GM12878 (cell line): ENCODE data around the gene PLA2G2C. TPM values are rescaled to one million over a fixed set of nuclear protein-coding genes. Genes with fewer than 3 reads are reported as not detected.

Experiments used
- ATAC-seq: fragments of 200-7000 bp; cut with Tn5 transposase; 3 replicates; pipeline ENCODE4 v1.9.1; 2020; ENCODE audit warnings: mild to moderate bottlenecking, moderate library complexity
- BruUV-seq: library from RNA; stranded (reverse); fragments of 400-500 nt; replicated peaks from 2 replicates; lab custom pipeline; 2021; lab: Mats Ljungman, UMichigan
- CTCF ChIA-PET: fragments of 300-600 bp; sonication (Branson Sonifier 250); formaldehyde crosslinking; extraction: SDS; loops from one replicate; lab custom pipeline; 2021; ENCODE audit warnings: inconsistent platforms; lab: Yijun Ruan, JAX
- POLR2A ChIA-PET: fragments of 350-600 bp; formaldehyde crosslinking; extraction: SDS; loops from one replicate; lab custom pipeline; 2021; ENCODE audit warnings: inconsistent platforms; lab: Charles Lee
- RAD21 ChIA-PET: fragments of 300-600 bp; sonication (Branson Sonifier 250); formaldehyde crosslinking; loops from one replicate; lab custom pipeline; 2023; ENCODE audit warnings: antibody characterized with exemption; ENCODE audit not compliant: unreplicated experiment; lab: Charles Lee
- SMC1A ChIA-PET: fragments of 300-600 bp; sonication (Branson Sonifier 250); formaldehyde crosslinking; loops from one replicate; lab custom pipeline; 2023; ENCODE audit not compliant: unreplicated experiment, uncharacterized antibody; lab: Charles Lee
- DNase-seq: peaks from one replicate; pipeline ENCODE4 v3.0.0-alpha.2; 2011; ENCODE audit warnings: low read depth, low spot score
- FAIRE-seq: peaks from 3 replicates; lab custom pipeline; 2011; peaks lifted over from hg19 to GRCh38; lab: Jason Lieb, UNC
- H2AFZ ChIP-seq: 2 replicates; pipeline ENCODE4 v1.6.0; 2011; ENCODE audit warnings: low read depth, low read length, control low read depth; ENCODE audit not compliant: control insufficient read depth
- H3K27ac ChIP-seq: 2 replicates; pipeline ENCODE4 v1.5.1; 2011; ENCODE audit warnings: control low read depth; ENCODE audit not compliant: control insufficient read depth, insufficient read depth
- H3K27me3 ChIP-seq, 2 experiments: replicated peaks in 1 of 2; 2 replicates each; pipeline versions ENCODE4 v1.6.0 to v1.6.1; 2011; ENCODE audit warnings: low read length in 1 of 2; ENCODE audit not compliant: control insufficient read depth in 2 of 2, insufficient read depth in 2 of 2
- H3K36me3 ChIP-seq, 2 experiments: 2 replicates each; pipeline ENCODE4 v1.5.1; 2011; ENCODE audit warnings: low read length in 1 of 2; ENCODE audit not compliant: control insufficient read depth in 2 of 2, insufficient read depth in 2 of 2
- H3K4me1 ChIP-seq: 2 replicates; pipeline ENCODE4 v1.6.1; 2011; ENCODE audit warnings: mild to moderate bottlenecking, low read length, moderate library complexity, mixed read lengths; ENCODE audit not compliant: control insufficient read depth, insufficient read depth
- H3K4me2 ChIP-seq: 2 replicates; pipeline ENCODE4 v1.6.0; 2011; ENCODE audit warnings: control low read depth; ENCODE audit not compliant: control insufficient read depth, insufficient read depth
- H3K4me3 ChIP-seq: fragments of 200-600 bp; sonication (generic); 2 replicates; pipeline ENCODE4 v1.5.1; 2016
- H3K79me2 ChIP-seq: 2 replicates; pipeline ENCODE4 v1.6.0; 2011; ENCODE audit warnings: low read length; ENCODE audit not compliant: control insufficient read depth, insufficient read depth
- H3K9ac ChIP-seq: 2 replicates; pipeline ENCODE4 v1.8.0; 2011; ENCODE audit warnings: low read length, control low read depth, mixed read lengths; ENCODE audit not compliant: control insufficient read depth, insufficient read depth
- H3K9me3 ChIP-seq: replicated peaks from 3 replicates; pipeline ENCODE4 v1.5.1; 2011; ENCODE audit warnings: mild to moderate bottlenecking, low read length; ENCODE audit not compliant: control insufficient read depth, insufficient read depth
- H4K20me1 ChIP-seq: 2 replicates; pipeline ENCODE4 v1.6.0; 2011; ENCODE audit not compliant: control insufficient read depth, insufficient read depth
- ASH2L ChIP-seq: fragments of 300-600, 200-600 bp; sonication (generic); IDR thresholded peaks from 2 replicates; pipeline ENCODE4 v1.6.1; 2017; ENCODE audit warnings: low read depth, mild to moderate bottlenecking, borderline replicate concordance
- BCL3 ChIP-seq: IDR thresholded peaks from 2 replicates; pipeline ENCODE4 v1.6.1; 2011; ENCODE audit warnings: borderline replicate concordance, low read depth, mild to moderate bottlenecking, moderate library complexity, low read length; ENCODE audit not compliant: insufficient read depth, poor library complexity, severe bottlenecking
- EZH2 ChIP-seq: IDR thresholded peaks from 2 replicates; pipeline ENCODE4 v1.6.1; 2012; ENCODE audit warnings: low read depth, mild to moderate bottlenecking, control low read depth, inconsistent platforms, low read length, borderline replicate concordance; ENCODE audit not compliant: control insufficient read depth
- MAX ChIP-seq: IDR thresholded peaks from 2 replicates; pipeline ENCODE4 v1.6.1; 2012; ENCODE audit warnings: low read depth, low read length, improper control_type of control experiment
- NR2F1 ChIP-seq: fragments of 450-650 bp; conservative IDR thresholded peaks from 2 replicates; pipeline ENCODE4 v1.6.1; 2017; ENCODE audit warnings: mild to moderate bottlenecking
- RELA ChIP-seq: fragments of 450-650 bp; IDR thresholded peaks from 2 replicates; pipeline ENCODE4 v1.8.0; 2014; ENCODE audit warnings: borderline replicate concordance; ENCODE audit not compliant: partially characterized antibody
- SIN3A ChIP-seq: IDR thresholded peaks from 2 replicates; pipeline ENCODE4 v1.6.1; 2012; ENCODE audit warnings: low read depth, low read length, improper control_type of control experiment
- SUZ12 ChIP-seq: fragments of 200-600 bp; sonication (generic); IDR thresholded peaks from one replicate; pipeline ENCODE4 v1.6.1; 2018; ENCODE audit warnings: antibody characterized with exemption, mild to moderate bottlenecking; ENCODE audit not compliant: unreplicated experiment
- WGBS: methylation state at CpG from one replicate; pipeline ENCODE4 v1.1.6; 2016; ENCODE audit warnings: low lambda C conversion rate; ENCODE audit not compliant: insufficient replicate concordance, insufficient coverage; ENCODE audit errors: missing lambda C conversion rate; 5-methylcytosine and 5-hydroxymethylcytosine counted together
- in situ Hi-C: fragments of 300-500 bp; cut with MboI; formaldehyde crosslinking; loops from 9 replicates; pipeline ENCODE4 v1.14.3; 2018; ENCODE audit warnings: mixed read lengths
- intact Hi-C: fragments of 100-400 bp; cut with micrococcal nuclease; formaldehyde crosslinking; loops from one replicate; pipeline ENCODE4 v1.14.2; 2022; ENCODE audit not compliant: unreplicated experiment
- polyA plus RNA-seq, 11 experiments: library from polyadenylated mRNA; depleted of rRNA in 4 of 11; unstranded in 6 of 11; stranded (reverse) in 5 of 11; fragments of >200 nt; fragmentation: Nextera tagmentation in 4 of 11; fragmentation: Illumina TruSeq in 1 of 11; extraction: Ambion mirVana in 4 of 11; extraction: Trizol in 1 of 11; gene quantifications; 1 replicate in 1 of 11; 2 replicates in 10 of 11; pipeline versions ENCODE4 v1.2.1 to v1.2.3, GENCODE V29; 2011 to 2016; ENCODE audit warnings: inconsistent platforms in 2 of 11, missing spikeins in 2 of 11, low read depth in 1 of 11
- total RNA-seq, 4 experiments: library from RNA; depleted of rRNA in 3 of 4; stranded (reverse); fragments of >200 nt in 3 of 4; fragmentation: Illumina TruSeq in 1 of 4; extraction: Trizol in 1 of 4; gene quantifications; 2 replicates each; pipeline versions ENCODE4 v1.2.1 to v1.2.3, GENCODE V29; 2013 to 2021

PLA2G2C gene
- total and polyA plus RNA-seq, 10 of the 15 experiments (the other 5 are each of a cell fraction or from before 2014, with no cell fraction given) = 0.05 TPM; not detected in 9

DNA sequence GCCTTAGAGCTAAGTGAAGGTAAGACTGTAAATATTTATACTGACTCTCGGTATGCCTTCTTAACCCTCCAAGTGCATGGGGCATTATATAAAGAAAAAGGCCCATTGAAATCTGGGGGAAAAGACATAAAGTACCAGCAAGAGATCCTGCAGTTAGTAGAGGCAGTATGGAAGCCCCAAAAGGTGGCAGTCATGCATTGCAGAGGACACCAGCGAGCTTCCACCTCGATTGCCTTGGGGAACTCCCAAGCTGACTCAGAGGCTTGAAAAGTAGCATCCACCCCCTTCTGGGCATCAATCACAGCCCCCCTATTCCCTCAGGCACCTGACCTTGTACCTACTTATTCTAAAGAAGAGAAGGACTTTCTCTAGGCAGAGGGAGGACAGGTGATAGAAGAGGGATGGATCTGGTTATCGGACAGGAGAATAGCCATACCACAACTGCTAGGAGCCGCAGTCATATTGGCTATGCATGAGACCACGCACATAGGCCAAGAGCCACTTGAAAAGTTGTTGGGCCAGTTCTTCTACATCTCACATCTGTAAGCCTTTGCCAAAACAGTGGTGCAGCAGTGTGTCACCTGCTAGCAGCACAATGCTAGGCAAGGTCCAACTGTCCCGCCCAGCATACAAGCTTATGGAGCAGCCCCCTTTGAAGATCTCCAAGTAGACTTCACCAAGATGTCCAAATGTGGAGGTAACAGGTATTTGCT lies 27.8 kb downstream of the PLA2G2C start:
- Histone ChIP-seq H2AFZ (no peak overlapping the region), H3K36me3 (no peaks in the 10 kb centered on the region), H3K4me2 (no peak overlapping the region), H3K9ac (no peak overlapping the region), H3K4me1 (peaks cover 9% of the 10 kb centered on the region), H3K27ac (no peak overlapping the region), H3K79me2 (no peaks in the 10 kb centered on the region), H3K4me3 (no peak overlapping the region), H4K20me1 (no peaks in the 10 kb centered on the region), H3K27me3 (no peaks in the 10 kb centered on the region), H3K9me3 (peaks cover 10% of the 10 kb centered on the region; the same call in 1 of the 3 replicates)
- WGBS = 40% methylated on average over 7 of the region's 7 CpGs
- ChIA-PET RAD21 (no interaction called here), CTCF (interaction anchor here (0.6 to 1.0 kb wide), 2 partner anchors 66 to 229 kb away, joined by 3 read pairs; no protein-coding TSS in a partner anchor), POLR2A (no interaction called here), SMC1A (no interaction called here)
- ATAC-seq (no peak), DNase-seq (no peak), FAIRE-seq (no peak)
- in situ Hi-C loops (no loop called here), intact Hi-C loops (no loop called here)
- TF ChIP-seq ASH2L (no peak), EZH2 (no peak), BCL3 (no peak), SUZ12 (no peak), RELA (no peak), SIN3A (no peak), NR2F1 (no peak), MAX (no peak)
- BruUV-seq = no TSS peak
